NCI-H460 (cell line): ENCODE data around the gene TNNI2. TPM values are rescaled to one million over a fixed set of nuclear protein-coding genes. Genes with fewer than 3 reads are reported as not detected.
A peak's percentile ranks its signal among the peaks of the same experiment; 100 is the strongest.

Source experiments
- DNase-seq: peaks from one replicate; pipeline ENCODE4 v3.0.0-alpha.2; 2016; ENCODE audit warnings: low read depth; ENCODE audit errors: extremely low read depth
- total RNA-seq: library from RNA; depleted of rRNA; stranded (reverse); fragments of >200 nt; shearing (Covaris generic); gene quantifications from 2 replicates; pipeline ENCODE4 v1.2.3, GENCODE V29; 2014

TNNI2 gene
- total RNA-seq, 1 experiment from 2014 or later, result not detected

DNA sequence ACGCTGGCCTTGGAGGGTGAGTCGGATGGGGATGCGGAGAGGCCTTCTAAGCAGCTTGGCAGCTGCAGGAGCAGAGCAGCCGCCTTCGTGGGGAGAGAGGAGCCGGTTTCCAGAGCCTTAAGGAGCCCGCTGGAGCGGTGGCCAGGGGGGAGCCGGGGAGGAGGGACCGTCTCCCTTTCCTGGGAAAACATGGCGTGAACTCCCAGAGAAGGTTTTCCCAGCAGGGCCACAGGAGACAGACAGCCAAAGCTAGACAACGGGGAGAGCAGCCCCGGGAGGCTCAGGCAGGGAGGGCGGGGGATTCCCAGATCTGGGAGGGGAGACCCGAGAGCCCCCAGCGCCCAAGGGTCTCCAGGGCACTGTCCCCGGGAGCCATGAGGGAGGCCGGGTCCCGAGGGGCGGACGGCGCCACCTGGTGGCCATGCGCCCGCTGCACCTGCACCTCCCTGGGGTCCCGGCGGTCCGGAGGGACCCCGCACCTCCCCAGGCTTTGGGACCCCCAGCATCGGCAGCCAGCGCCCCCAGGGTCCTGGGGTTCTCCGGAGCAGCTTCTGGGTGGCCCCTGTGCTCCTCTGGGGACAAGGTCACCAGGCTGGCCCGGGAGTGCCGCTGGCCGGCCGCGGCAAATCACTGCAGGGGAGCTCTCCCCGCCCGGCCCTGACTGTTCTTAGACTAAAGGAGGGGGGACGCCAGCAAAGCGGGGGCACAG, 6.4 kb upstream of the TNNI2 start:
- peak; percentile 15 for DNase-seq

GRCh38 chr11:1832920-1833295, 5.9 kb upstream of the TNNI2 start:
- no peak for DNase-seq

DNA sequence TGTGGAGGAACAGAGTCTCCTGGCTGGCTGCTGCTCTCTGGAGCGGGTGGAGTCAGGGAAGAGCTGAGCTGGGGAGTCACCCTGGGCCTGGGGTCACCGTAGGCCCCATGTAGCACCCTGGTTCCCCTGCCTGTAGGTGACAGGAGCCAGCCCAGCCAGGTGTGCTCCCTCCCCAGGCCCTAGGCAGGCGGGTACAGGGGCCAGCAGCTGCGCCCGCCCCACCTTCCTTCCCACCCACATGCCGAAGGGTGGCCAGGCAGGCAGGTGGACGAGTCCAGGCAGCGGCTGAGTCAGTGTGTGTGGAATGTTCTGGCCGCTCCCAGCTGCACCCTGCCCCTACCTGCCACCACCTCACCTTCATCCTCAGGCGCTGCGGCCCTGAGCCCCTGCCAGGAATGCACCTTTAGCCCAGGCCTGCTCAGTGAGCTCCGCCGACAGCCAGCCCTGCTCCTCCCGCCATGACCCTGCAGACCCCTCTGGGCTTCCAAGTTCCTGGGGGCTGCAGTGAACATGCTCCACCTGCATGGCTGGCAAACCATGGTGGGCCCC, 4.6 kb upstream of the TNNI2 start:
- DNase-seq, result no peak

DNA sequence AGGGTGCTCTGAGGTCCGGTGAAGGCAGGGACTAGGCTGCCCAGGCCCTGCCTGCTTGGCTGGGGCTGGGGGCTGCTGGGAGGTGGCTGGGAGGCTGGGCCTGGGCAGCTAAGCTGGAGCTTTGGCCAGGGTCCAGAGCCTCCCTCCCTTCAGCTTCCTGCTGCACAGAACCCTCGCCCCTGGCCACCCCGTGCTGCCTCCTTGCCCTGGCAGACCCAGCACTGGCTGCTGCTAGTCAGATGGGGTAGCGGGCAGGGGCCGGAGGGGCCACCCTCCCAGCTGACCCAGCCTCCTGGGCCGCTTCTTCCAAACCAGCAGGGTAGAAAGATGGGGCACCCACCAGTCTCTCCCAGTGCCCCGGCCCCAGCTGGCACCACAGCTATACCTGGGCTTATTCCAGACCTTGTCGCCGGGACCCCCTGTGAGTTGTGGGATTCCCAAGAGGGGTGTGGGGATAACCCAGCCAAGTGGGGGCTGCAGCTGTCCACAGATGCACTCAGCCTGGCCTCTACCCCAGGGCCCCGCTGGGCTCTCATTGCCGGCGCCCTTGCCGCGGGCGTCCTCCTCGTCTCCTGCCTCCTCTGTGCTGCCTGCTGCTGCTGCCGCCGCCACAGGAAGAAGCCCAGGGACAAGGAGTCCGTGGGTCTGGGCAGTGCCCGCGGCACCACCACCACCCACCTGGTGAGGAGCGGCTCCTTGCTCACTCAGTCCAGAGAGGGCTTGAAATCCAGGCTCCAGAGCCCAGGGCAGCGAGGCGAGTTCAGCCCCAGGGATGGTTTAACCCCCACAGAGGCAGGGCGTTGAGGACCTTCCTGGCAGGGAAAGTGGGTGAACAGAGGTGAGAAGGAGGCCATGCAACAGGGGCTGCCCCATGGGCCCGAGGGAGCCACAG, 3.8 kb upstream of the TNNI2 start, which contains the start of gene SYT8:
Gene SYT8, plus strand, starts transcription at position 212 of the 892 bp plus-strand sequence. Its CDS starts 116 bp downstream, at position 328.
- no peak for DNase-seq

DNA sequence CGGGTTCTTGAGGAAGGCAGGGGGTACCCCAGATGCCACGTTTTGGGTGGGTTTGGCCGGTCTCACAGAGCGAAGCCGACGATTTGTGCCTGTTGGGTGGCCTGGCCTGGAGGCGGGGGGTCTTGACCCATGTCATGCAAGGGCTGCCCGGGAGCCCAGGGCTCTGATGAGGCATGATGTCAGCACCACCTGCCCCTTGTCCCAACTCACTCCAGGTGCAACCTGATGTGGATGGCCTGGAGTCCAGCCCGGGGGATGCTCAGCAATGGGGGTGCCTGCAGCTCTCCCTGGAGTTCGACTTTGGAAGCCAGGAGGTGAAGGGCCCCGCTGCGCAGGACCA, 3.1 kb upstream of the TNNI2 start:
- no peak for DNase-seq

DNA sequence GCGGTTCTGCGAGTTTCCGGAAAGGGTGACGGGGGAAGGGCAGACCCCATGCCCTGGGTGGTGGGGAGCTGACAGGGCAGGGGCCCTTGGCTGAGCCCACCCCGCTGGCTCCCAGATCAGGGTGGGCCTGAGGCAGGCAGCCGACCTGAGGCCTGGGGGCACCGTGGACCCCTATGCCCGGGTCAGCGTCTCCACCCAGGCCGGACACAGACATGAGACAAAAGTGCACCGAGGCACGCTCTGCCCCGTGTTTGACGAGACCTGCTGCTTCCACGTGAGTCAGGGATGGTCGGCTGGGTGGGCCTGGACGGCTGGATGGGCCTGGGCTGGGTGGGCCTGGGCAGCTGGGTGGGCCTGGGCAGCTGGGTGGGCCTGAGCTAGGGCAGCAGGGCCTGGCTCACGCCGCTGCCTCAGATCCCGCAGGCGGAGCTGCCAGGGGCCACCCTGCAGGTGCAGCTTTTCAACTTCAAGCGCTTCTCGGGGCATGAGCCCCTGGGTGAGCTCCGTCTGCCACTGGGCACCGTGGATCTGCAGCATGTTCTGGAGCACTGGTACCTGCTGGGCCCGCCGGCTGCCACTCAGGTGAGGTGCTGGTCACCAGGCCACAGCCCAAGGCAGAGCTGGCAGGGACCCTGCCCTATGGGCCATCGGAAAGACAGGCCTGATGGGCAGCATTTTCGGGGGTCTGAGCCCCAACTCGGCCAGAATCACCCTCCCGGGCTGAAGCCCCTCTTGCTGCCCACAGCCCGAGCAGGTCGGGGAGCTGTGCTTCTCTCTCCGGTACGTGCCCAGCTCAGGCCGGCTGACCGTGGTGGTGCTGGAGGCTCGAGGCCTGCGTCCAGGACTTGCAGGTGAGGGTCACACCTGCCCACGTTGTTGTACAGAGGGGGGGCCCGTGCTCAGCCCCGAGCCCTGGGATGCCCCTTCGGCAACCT, 2.5 kb upstream of the TNNI2 start:
- no peak for DNase-seq

GRCh38 chr11:1837171-1838076, 1.4 kb upstream of the TNNI2 start:
- DNase-seq, result peak; percentile 19

- DNase-seq, result no peak
These were observed 730 bp upstream of the TNNI2 start for GRCh38 chr11:1838077-1838425.

- DNase-seq, result no peak
These were observed 583 bp downstream of the TNNI2 start for GRCh38 chr11:1839204-1839923.

DNA sequence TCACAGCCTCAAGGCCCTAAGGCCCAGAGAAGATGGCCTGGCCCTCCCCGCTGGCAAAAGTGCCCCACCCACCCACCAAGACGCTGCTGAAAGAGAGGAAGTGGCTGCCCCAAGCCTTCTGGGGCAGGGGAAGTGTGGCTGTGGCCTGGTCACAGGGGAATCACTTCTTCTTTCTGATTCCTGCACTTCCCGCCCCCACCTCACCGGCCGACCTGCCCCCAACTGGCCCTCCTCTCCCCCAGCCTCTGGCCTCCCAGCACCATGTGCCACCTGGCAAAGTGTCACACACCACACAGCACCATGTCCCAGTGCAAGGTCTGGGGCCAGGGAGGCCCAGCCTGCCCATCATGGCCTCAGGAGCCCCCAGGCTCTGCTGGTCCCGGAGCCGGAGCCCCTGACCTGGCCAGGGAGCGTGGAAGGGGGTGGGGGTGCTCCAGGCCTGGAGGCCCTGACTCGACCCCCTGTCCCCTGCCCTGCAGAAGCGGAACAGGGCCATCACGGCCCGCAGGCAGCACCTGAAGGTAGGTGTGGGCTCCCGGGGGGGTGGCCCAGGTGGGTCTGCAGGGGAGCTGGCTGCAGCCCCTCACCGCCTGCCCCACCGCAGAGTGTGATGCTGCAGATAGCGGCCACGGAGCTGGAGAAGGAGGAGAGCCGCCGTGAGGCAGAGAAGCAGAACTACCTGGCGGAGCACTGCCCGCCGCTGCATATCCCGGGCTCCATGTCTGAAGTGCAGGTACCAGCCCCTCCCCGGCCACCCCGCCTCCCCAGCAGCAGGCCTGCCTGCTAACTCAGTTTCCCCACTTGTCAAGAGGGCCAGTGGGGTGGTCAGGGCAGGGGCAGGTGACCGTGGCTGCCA, 1.4 kb downstream of the TNNI2 start:
- DNase-seq, result no peak

DNA sequence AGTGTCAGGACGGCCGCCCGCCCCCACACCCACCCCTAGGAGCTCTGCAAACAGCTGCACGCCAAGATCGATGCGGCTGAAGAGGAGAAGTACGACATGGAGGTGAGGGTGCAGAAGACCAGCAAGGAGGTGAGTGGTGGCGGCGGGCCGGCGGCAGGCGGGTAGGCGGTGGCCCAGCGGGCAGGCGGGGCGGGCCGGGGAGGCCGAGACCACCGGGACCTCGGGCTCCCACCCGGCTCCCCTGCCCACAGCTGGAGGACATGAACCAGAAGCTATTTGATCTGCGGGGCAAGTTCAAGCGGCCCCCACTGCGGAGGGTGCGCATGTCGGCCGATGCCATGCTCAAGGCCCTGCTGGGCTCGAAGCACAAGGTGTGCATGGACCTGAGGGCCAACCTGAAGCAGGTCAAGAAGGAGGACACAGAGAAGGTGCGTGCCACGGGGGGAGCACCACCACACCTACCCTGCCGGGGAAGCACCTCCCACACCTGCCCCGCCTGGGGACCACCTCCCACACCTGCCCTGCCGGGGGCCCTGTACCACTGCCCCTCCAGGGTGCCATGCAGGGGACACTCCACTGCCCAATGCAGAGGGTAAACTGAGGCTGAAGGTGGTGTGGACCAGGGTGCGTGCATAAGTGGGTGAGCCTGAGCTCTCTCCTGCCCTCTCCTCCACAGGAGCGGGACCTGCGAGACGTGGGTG, 2.1 kb downstream of the TNNI2 start:
- DNase-seq, result no peak

GRCh38 chr11:1841511-1842148, 2.8 kb downstream of the TNNI2 start:
- DNase-seq, result no peak

DNA sequence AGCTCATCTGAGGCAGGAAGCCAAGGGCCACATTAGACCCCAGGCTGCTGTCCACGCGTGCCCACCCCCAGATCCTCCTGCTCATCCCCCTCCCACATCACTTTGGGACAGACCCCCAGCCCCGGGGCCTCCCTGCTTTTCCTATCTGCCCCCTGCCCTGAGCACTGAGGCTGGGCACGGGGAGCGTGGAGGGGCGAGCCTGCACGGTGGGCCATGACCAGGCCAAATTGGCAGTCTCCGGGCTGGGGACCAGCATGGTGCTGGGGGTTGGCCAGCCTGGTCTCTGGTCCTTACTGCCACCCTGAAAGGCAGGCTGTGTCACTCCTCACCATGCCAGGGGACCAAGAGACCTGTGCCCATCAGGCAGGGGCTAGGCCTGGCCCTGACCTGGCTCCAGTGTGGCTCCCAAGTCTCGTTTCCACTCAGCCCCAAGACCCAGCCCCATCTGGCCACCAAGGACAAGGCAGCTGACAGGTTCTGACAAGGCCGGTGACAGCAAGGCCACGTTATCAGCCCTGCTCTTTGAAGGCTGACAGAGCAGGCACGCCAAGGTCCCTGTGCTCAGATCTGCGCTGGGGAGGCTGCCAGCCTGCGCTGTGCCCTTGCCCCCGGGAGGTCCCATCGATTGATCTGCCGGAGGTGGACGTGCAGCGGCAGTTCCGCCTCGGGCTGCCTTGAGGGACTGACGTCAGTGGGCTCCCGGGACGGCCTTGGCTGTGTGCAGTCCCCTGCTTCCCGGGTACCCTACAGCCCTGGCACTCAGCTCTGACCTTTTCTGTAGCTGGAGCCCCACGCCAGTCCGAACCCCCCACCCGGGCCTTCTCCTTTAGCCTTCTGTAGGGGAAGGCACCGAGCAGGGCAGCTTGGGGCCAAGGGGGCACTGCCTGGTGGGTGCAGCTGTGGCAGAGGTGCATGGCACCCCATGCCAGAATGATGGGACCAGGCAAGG, 3.6 kb downstream of the TNNI2 start:
- DNase-seq, result no peak

- DNase-seq, result no peak
These were observed 4.3 kb downstream of the TNNI2 start for GRCh38 chr11:1843098-1843473.

- no peak for DNase-seq
These were observed 5.0 kb downstream of the TNNI2 start for GRCh38 chr11:1843796-1844195.
